ENCODE results near the gene MAEA.

DNA sequence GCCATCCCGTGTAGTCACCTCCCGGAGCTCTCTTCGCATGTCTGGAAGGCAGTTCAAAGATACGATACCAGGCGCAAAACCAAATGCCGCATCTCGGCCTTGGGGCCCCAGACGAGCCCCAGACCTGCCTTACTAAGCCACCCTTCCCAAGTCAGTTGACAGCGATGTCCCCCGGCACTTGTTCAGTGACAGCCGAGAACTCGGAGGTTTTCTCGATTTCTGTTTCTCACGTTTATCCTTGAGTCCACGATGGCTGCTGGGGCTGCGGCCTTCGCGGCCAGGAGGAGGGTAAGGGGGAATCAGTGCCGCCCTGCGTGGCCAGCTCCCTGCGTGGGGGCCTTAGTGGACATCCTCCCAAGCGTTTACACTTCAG, 7.3 kb downstream of the MAEA start:
- TF ChIP-seq EP300 (IDR thresholded peaks at IDR 0.05) (no peak), POLR2A (IDR thresholded peaks at IDR 0.05) (no peak)

All from tibial nerve (tissue), 3 donors.